Ramos (cell line): Measurements from ENCODE around the gene SRGAP1.
"Not testable (repeated sequence)": the region's sequence is repeated elsewhere in the genome, so short reads cannot be mapped to it uniquely, and the experiment has no call there.

ENCODE experiments used
- in situ Hi-C: fragments of 300-500 bp; cut with MboI; formaldehyde crosslinking; loops from one replicate; pipeline ENCODE4 v1.14.3; 2022; ENCODE audit warnings: low sequenced_read_pairs; ENCODE audit not compliant: unreplicated experiment

SRGAP1 gene

DNA sequence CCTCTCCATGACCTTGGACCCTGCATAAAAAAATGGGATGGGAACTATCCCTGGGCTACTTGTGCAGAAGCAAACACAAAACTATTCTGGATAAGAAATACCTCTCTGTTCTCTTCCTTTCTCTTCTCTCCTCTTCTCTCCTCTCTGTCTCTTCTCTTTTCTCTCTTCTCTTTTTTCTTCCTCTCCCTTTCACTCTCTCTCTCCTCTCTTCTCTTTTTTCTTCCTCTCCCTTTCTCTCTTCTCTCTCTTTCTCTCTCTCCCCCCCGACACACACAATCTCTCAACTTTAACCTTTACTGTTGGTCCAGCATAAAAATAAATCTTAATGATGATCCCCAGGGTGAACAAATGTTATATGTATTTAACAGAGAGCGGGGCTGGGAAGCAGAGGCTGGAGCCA is 141.4 kb downstream of the SRGAP1 start:
- in situ Hi-C loops = no loop called here

DNA sequence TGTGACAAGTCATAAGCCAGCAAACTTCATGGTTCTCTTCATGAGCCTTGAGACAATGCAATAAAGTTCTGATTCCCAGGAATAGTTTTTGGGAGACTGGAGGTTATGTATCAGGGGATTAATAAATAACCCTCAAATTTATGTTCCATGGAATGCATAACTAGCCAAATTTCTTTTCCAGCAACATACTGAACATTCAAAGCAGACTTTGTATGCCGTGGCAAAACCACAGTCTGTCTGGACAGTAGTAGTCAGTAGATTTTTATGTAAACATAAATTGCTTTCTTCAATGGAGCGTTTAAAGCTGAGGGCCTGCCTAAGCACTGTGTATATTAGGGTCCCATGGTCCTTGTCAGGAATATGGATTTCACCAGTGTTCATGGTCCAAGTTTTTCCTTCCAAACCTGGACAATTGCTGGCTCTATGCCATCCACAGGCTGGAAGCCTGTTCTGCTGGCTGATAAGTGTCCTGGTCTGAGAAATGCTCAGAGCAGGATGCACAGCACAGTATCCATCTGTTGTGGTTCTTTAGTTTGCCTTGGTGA is 144.9 kb downstream of the SRGAP1 start:
- in situ Hi-C loops = no loop called here

DNA sequence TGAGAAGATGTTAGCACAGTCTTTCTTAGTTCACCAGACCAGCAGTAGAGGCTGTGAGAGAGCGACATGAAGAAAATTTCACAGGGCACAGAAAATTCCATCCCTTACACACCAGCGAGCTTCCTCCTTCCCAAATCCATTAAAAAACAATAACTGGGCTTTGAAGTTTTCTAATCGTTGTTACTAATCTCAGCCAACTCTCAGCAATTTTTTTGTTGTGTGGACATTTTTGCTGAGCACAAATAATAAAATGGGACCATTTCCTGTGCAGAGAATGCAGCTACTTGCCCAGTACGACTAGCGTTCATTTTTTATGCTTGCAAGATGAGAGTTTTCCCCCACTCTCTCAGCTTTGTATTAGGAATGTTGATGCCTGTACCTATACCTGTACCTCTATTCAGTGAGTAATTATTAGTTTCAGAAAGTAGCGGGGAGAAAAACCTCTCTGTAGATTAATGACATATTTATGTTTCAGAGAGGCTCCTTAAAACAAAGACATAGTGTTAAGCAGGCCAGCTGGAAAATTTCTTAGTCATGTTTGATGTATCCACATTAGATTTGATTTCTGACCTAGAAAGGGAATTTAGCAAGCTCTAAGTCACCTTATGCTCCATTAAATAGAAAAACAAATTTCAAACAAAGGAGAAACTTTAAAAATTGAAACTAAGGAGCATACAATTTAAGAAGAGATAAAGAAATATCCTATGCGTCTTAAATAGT is 146.5 kb downstream of the SRGAP1 start:
- in situ Hi-C loops = no loop called here

DNA sequence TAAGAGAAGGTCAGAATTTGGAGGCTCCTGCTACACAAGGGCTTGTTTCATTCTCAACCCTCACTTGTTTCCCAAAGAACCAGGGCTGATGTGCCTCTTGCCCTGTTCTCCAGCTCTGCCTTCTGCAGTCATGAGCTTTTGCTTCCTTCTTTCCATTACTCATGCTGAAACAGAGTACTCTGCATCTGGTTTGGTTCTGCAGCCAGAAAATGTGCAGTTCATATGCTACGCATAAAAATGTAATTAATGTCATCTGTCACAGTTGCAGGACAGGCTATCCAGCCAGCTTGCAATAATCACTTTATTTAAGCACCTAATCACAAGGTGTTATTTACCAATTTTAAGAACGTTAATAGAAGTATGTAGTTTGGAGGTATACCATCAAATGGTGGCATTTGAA is 150.2 kb downstream of the SRGAP1 start:
- in situ Hi-C loops = no loop called here

DNA sequence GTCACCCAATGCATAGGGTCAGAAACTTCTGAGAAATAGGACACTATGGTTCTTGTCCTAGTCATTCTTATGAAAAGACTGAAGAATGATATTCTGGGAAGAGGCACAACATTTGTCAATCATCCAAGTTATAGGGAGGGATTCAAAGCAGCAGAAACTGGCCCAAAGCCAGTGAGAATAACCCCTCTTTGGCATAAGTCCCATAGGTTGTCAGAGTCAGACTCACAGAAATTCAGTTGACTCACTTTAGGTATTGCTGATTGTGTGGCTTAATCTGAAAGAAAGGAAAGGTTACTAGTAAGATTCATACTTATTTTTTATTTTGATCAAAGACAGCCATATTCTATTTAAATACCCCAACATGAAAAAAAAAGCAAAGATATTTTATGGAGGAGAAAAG is 151.0 kb downstream of the SRGAP1 start:
- in situ Hi-C loops = no loop called here

DNA sequence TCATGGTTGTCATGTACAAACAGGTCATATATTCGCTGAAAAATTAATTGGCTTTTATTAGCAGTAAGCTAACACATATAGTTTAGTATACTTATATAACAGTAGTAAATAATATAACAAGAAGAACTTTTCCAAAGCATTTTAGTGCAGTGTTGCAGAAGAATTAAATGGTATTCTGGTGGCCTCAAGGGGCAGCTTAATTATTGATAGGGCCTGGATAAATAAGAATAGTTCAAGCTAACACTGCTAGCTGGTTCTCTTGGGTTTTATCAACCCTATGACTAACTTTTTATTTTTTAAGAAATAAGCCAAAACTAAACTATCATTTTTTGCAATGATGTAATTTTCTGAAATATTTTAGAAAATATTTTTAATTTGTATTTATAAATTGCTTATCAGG is 152.1 kb downstream of the SRGAP1 start:
- in situ Hi-C loops = no loop called here

DNA sequence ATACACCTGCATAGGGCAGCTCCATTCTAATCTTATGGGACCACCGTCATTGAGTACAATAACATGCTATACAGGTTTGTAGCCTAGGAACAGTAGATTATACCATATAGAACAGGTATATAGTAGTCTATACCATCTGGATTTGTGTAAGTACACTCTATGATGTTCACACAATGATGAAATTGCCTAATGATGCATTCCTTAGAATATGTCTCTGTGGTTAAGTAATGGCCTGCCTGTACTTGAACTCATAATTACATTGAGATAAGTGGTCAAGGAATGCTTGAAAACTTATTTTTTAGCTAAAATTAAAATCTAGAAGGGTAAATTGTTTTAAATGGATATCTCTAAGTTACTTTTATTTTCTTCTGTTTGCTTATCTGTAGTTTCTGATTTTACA is 152.7 kb downstream of the SRGAP1 start:
- in situ Hi-C loops = no loop called here

DNA sequence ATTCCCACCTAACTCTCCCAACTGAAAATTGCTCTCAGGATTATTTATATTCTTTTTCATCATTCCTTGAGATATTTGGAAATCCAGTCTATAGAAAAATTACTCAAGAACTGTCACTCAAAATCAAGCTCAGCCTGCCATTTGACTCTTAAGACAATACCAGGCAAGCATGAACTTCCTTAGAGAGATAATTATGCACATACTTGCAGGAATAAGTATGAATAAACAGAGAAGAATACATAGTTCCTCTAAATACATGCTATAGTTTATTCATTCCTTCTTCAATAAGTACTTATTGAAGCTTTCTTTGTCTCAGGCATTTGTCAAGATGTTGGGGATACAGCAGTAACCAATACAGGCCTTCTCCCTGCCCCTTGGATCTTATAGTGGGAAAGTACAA is 154.1 kb downstream of the SRGAP1 start:
- in situ Hi-C loops = no loop called here

DNA sequence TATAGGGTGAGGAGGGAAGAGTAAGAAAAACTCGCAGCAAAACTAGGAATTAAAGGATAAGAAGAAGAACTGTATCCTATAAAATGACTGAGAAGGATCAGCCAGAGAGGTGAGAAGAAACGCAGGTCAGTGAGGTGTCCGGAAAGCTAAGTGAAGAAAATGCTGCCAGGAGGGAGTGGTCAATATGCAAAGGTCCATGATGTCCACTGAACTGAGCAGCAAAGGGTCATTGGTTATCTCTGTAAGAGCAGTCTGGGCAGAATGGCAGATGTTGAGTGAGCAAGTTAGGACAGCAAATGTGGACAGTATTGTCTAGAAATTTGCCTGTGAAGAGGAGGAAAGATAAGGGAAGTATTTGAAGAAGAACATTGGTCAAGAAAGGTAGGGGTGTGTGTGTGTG is 155.4 kb downstream of the SRGAP1 start:
- in situ Hi-C loops = no loop called here

DNA sequence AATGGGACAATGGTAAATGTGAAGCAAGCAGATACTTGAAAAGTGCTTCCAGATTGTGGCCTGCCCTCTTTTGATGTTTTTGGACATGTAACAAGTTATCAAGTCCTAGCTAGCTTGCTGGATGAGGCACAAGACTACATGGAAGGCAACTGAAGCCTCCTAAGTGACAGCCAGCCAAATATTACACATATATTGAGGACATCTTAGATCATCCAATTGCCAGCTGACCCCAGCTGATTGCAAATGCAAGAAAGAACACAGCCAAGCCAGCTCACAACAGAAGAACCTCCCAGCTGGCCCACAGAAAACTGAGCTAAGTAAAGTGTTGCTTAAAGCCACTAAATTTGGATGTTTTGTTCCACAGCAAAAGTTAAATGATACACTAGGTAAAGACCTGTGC is 156.9 kb downstream of the SRGAP1 start:
- in situ Hi-C loops = no loop called here

DNA sequence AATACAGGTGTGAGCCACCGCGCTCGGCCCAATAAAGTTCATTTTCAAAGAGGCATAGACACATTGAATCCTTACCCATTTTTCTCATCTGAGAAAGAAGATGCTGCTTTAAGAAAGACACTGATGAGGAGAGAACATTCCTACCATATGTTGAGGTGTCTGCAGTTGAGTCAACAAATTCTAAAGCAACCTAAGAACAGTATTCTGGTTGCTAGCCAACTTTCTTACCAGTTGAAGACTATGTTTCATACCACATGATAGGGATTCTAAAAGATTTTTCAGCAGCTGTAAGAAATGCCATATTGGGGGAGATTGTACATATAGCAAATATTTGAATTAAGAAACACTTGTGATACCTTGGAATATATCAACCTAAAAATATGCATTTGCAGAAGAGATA is 160.1 kb downstream of the SRGAP1 start:
- in situ Hi-C loops = no loop called here

DNA sequence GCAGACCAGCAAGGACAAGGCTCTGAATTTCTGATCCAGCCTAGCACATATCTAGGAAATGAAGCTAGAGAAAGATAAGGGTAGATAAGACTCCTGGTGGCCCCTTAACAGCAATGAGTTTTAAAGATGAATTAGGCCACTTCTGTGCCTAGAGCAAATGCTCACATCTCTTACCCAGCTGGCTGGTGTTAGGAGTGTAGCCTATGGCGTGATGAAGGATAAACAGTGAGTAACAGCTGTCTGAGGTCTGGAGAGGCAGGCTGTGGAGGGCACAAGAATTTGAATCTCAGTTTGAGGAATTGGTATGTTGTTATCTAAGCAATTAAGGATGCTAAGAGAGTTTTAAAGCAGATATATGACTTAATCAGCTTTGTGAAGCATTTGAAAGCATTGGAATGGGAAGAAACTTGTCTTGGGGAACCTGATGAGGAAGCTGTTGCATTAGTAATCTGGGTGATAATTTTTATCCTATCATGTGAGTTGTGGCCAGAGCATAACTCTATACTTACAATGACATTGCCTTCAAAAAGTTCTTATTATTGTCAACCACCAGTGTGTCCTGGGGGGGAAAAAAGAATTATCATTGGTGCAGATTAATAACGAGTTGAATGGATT is 161.8 kb downstream of the SRGAP1 start:
- in situ Hi-C loops = no loop called here

DNA sequence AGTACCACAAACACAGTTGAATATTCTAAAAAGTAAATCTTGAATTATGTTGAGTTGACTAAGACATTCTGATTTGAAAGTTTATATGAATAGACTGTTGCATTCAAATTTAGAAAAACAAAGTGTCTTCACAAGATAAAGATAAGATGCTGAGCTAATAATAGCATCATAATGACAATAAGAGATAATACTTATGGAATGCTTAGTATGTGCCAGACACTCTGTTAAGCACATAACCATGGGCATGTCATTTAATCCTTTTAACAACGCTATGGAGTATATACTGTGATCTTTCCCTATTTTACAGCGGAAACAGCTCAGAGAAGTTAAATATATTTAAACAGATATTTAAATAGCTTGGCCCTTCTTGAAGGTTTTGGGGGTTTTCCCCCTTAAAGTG is 163.4 kb downstream of the SRGAP1 start:
- in situ Hi-C loops = no loop called here

DNA sequence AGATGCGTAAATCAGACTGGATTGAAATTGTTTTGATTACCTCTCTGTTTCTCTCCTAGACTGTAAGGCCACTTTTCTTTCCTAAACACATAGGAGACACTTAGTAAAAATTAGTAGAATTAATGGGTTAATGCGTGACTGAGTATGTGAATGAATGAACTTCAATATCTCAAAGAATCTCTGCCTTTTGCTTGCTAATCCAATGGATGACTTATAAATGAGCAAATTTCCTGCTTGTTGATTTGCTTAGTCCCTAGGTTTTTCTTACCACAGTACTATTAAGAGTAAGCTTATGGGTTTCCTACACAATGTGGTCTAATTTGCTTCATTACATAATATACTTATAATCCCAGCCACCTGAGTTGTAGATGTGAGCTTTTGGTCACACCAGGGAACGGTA is 164.1 kb downstream of the SRGAP1 start:
- in situ Hi-C loops = no loop called here

DNA sequence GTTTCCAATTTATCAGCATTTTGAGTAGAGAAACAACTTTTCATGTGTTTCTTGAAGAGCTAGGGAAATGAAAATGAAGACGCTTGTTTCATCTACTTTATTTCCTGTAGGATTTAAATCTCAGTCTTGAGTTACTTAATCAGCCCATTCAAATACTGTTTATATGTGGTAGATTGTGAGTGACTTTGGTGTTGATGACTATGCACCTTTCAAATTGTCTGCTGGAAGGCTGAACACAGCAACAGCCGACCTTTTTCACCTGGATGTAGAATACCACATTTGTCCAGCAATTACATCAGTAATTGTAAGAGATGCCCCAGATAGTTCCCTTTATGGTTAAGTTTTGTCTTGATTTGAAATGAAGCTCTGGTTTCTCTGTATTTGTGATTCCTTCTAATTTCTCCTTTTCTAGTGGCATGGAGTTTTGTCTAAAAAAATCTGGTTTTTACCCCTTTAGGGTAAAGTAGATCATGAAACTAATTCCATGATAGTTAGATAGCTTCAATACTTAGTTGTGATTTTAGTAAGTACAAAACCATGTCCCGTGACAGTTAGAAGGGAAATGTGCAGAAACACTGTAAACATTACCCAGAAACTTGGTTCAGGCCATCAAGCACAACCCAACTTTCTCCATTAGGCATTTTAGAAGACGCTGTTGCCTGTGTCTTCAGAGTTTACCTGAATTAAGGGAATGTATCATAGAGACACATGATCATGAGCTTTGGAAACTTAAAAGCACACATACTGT is 165.0 kb downstream of the SRGAP1 start:
- in situ Hi-C loops = no loop called here

DNA sequence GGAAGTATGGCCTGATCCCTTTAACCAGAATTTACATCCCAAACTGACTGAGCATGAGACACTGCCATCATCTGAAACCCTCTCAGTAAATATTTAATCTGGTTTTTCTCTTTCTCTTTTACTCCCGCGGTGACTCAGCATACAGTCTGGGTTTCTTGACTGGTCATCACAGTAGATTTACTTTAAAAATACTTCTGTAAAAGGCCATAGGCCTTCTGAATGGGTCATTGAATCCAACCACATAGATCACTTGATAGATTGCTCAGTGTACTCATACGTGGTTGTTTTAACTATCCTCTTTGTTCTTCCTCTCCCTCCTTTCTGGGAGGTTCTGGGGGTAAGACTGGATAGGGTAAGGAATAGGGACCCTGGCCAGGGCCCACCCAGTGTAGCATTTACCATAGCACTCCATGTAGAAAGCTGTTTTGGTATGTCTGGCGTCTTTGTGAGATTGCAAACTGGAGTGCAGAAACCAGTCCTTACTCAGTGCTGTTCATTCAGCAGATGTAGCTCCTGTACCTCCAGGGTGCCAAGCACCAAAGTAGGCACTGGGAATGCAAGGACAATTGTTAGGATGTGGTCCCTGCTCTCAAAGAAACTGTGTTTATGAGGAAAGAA is 165.7 kb downstream of the SRGAP1 start:
- in situ Hi-C loops = no loop called here

DNA sequence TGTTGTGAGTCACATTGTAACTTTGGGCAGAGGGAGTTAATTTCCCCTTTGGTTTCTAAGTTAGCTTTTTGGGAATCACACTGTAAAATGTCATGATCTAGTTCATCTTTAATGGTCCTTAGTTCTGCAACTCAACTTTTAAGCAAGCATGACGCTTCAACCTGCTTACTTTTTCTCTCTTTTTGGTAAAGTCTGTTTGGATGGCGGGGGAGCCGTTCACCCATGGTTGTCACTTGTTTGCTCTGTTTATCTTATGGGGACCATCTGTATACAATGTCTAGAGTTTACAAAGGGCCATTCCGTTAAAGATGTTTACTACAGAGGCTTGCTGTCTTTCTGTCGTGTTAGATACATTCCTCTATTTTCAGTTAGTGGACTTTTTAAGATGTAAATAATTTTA is 172.0 kb downstream of the SRGAP1 start:
- in situ Hi-C loops = no loop called here

DNA sequence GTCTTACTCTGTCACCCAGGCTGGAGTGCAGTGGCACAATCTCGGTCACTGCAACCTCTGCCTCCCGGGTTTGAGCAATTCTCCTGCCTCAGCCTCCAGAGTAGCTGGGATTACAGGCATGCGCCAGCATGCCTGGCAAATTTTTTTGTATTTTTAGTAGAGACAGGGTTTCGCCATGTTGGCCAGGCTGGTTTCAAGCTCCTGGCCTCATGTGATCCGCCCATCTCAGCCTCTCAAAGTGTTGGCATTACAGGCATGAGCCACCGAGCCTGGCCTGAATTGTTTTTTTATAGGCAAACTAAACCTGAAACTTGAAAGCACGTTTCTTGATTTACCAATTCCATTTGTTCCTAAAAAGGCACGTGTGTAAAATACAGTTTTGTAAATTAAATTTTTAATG is 173.6 kb downstream of the SRGAP1 start:
- in situ Hi-C loops = not testable (repeated sequence)

DNA sequence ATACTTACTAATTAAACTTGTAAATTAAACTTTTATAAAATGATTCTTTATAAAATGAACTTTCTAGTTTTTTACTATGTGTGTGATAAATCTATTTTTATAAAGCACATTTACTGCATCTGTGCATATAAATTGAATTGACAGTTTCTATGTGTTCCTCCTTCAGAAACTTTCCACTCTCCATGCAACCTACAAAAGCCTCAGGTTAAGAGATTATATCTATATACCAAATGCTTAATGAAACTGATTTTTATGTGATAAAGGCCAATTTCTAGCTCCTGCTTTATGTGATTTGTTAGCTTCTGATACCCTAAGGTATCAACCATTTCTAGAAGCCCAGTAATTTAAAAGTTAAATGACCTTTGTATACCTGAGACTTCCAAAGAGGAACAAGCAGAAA is 174.0 kb downstream of the SRGAP1 start:
- in situ Hi-C loops = no loop called here

DNA sequence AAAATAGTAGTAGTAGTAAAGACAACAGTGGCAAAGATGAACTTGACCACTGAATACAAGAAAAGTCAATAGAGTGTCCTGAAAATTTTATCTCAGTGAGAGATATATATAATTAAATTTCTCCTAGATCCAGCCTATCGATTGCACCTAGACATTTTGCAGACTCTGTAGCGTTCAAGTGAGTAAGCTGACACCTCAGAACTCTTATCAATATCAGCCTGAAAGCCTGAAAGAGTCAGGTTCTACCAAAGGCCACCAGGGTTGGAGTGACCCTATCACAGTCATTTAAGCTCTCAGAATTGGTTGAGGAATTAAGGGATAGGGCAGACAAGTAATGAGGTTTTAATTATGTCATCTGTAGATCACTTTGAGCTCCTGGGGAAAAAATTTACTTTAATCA is 174.6 kb downstream of the SRGAP1 start:
- in situ Hi-C loops = no loop called here

DNA sequence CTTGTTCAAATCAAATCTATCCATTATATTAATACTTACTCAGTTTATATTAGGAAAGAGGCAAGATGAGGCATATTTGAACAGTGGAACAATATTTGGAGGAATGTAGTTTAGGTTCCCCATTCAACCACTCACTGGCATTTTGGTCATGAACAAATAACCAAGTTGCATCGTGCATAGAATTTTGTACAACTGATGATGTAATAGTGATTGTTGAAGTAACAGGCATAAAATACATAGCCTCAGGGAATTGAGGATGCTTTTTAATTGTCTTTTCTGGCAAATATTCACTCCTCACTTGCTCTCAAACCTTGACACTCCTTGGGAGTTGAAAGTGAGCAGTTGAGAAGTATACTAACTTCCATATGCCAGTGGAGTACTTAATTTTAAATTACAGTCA is 175.2 kb downstream of the SRGAP1 start:
- in situ Hi-C loops = no loop called here
